ENCODE measurements around the gene PKP4.

Gene PKP4

DNA sequence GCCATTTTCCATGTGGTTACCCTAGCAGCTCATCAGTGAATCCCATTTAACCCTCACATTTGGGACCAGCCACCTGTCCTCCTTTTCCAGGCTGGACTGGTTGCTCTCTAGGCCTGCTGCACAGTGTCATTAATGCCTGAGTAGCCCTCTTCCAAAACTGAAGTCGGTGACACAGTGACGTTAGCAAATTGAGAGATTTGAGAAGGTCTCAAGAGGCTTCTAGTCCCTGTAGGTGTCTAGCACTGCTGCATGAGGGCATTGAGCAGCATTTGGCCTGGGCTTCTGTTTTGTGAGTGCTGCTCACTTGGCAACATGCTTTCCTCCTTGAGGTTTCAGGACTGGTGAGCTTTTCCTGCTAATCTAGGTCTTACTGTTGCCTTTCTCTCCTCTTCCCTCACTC is 36.7 kb downstream of the PKP4 start:
- Histone ChIP-seq H3K27ac (ENCODE audit: low read length) (no peak overlapping the region), H3K9me3 (ENCODE audit: insufficient read depth, low read length, severe bottlenecking) (no peaks in the 10 kb centered on the region), H2AFZ (ENCODE audit: low read depth, low read length) (no peak overlapping the region), H3K9ac (ENCODE audit: low read depth, low read length) (no peak overlapping the region), H3K4me2 (ENCODE audit: insufficient read depth, low read length) (no peak overlapping the region), H3K36me3 (ENCODE audit: insufficient read depth, low read length) (no peaks in the 10 kb centered on the region), H3K4me1 (ENCODE audit: insufficient read depth, low read length) (no peaks in the 10 kb centered on the region), H3K79me2 (ENCODE audit: insufficient read depth, low read length) (peaks cover 34% of the 10 kb centered on the region), H4K20me1 (ENCODE audit: insufficient read depth, low read length) (peaks cover 16% of the 10 kb centered on the region; the same call in 1 of the 2 replicates), H3K27me3 (ENCODE audit: insufficient read depth, low read length, poor library complexity) (no peaks in the 10 kb centered on the region), H3K4me3 (ENCODE audit: low read depth in 1 of 2, low read length in 2 of 2) (no peak overlapping the region)
- DNase-seq (no peak), ATAC-seq (ENCODE audit: insufficient read depth, low read depth) (no peak)
- TF ChIP-seq EZH2 (IDR thresholded peaks at IDR 0.05; ENCODE audit: borderline replicate concordance, low read depth, low read length, severe bottlenecking) = no peak
- no peak for TF ChIP-seq CTCF (IDR thresholded peaks at IDR 0.05; ENCODE audit: borderline replicate concordance, extremely low read depth, low read length, poor library complexity, severe bottlenecking)

DNA sequence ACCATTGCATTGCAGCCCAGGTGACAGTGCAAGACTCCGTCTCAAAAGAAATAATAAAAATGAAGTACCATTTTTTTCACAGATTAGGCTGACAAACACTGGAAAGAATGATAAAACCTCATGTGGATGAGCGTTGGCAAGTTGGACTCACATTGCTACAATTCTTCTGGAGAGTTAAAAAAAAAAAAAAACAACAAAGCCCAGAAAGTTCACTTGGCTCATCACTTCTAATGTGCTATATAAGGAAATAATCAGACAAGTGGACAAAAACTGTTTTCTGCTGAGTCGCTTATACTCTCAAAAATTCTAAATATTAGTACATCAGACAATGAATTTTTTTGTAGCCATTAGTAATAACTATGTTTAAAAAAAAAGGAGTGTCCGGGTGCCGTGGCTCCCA is 38.4 kb downstream of the PKP4 start:
- no peaks in the 10 kb centered on the region for H3K27me3 ChIP-seq (ENCODE audit: insufficient read depth, low read length, poor library complexity)
- TF ChIP-seq CTCF (IDR thresholded peaks at IDR 0.05; ENCODE audit: borderline replicate concordance, extremely low read depth, low read length, poor library complexity, severe bottlenecking) (no peak), EZH2 (IDR thresholded peaks at IDR 0.05; ENCODE audit: borderline replicate concordance, low read depth, low read length, severe bottlenecking) (no peak)
- ATAC-seq (ENCODE audit: insufficient read depth, low read depth) (no peak), DNase-seq (no peak)
- no peaks in the 10 kb centered on the region for H3K36me3 ChIP-seq (ENCODE audit: insufficient read depth, low read length)
- no peak overlapping the region for H3K27ac ChIP-seq (ENCODE audit: low read length)
- no peak overlapping the region for H3K9ac ChIP-seq (ENCODE audit: low read depth, low read length)
- H4K20me1 ChIP-seq (ENCODE audit: insufficient read depth, low read length) = peaks cover 17% of the 10 kb centered on the region; the same call in 1 of the 2 replicates
- no peaks in the 10 kb centered on the region for H3K4me1 ChIP-seq (ENCODE audit: insufficient read depth, low read length)
- H3K9me3 ChIP-seq (ENCODE audit: insufficient read depth, low read length, severe bottlenecking) = no peaks in the 10 kb centered on the region
- no peak overlapping the region for H2AFZ ChIP-seq (ENCODE audit: low read depth, low read length)
- peaks cover 38% of the 10 kb centered on the region for H3K79me2 ChIP-seq (ENCODE audit: insufficient read depth, low read length)
- no peak overlapping the region for H3K4me2 ChIP-seq (ENCODE audit: insufficient read depth, low read length)
- no peak overlapping the region for H3K4me3 ChIP-seq (ENCODE audit: low read depth in 1 of 2, low read length in 2 of 2)

DNA sequence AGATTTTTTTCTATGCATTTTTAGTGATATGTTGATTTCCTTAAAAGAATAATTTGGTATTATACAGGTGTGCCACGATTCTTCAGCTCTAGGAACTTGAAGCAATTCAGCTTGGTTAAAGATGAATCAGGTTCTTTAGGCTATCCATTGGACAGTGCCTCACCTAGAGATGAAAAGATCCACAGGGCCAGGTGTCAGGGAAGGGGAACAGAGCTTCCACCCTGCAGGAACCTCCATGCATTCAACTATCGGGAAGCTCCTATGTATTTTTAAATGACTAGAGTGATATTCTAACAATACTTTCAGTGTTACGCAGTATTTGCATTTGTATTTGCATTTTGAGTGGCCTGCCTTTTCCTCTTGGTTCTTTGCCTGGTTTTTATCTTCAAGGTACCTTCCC is 40.2 kb downstream of the PKP4 start:
- Histone ChIP-seq H3K79me2 (ENCODE audit: insufficient read depth, low read length) (peaks cover 28% of the 10 kb centered on the region), H3K9ac (ENCODE audit: low read depth, low read length) (no peak overlapping the region), H3K36me3 (ENCODE audit: insufficient read depth, low read length) (no peaks in the 10 kb centered on the region), H3K4me3 (ENCODE audit: low read depth in 1 of 2, low read length in 2 of 2) (no peak overlapping the region), H3K27ac (ENCODE audit: low read length) (no peak overlapping the region), H3K4me1 (ENCODE audit: insufficient read depth, low read length) (no peaks in the 10 kb centered on the region), H3K9me3 (ENCODE audit: insufficient read depth, low read length, severe bottlenecking) (no peaks in the 10 kb centered on the region), H2AFZ (ENCODE audit: low read depth, low read length) (no peak overlapping the region), H3K4me2 (ENCODE audit: insufficient read depth, low read length) (no peak overlapping the region), H4K20me1 (ENCODE audit: insufficient read depth, low read length) (peaks cover 9% of the 10 kb centered on the region; the same call in 1 of the 2 replicates), H3K27me3 (ENCODE audit: insufficient read depth, low read length, poor library complexity) (no peaks in the 10 kb centered on the region)
- DNase-seq = no peak
- no peak for TF ChIP-seq EZH2 (IDR thresholded peaks at IDR 0.05; ENCODE audit: borderline replicate concordance, low read depth, low read length, severe bottlenecking)
- no peak for TF ChIP-seq CTCF (IDR thresholded peaks at IDR 0.05; ENCODE audit: borderline replicate concordance, extremely low read depth, low read length, poor library complexity, severe bottlenecking)
- ATAC-seq (ENCODE audit: insufficient read depth, low read depth) = no peak

DNA sequence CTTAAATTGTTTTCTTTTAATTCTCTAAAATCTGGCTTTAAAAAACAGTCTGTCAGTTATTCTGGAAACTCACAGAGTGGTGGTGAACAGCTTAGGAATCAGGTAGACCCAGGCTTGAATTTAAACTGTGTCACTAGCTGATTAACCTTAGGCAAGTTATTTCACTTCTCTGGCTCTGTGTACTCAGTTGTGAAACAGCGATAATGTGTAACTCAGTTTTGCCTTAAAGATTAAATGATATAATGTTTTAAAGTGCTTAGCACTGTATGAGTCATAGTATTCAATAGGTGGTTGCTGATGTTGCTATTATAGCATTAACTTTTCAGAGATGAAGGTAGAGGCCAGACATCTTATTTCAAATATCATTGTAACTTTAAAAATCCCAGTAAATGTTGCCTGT is 40.7 kb downstream of the PKP4 start:
- no peak overlapping the region for H3K27ac ChIP-seq (ENCODE audit: low read length)
- H3K4me1 ChIP-seq (ENCODE audit: insufficient read depth, low read length) = no peaks in the 10 kb centered on the region
- TF ChIP-seq EZH2 (IDR thresholded peaks at IDR 0.05; ENCODE audit: borderline replicate concordance, low read depth, low read length, severe bottlenecking) (no peak), CTCF (IDR thresholded peaks at IDR 0.05; ENCODE audit: borderline replicate concordance, extremely low read depth, low read length, poor library complexity, severe bottlenecking) (no peak)
- H3K36me3 ChIP-seq (ENCODE audit: insufficient read depth, low read length) = no peaks in the 10 kb centered on the region
- peaks cover 25% of the 10 kb centered on the region for H3K79me2 ChIP-seq (ENCODE audit: insufficient read depth, low read length)
- H3K27me3 ChIP-seq (ENCODE audit: insufficient read depth, low read length, poor library complexity) = no peaks in the 10 kb centered on the region
- H3K9ac ChIP-seq (ENCODE audit: low read depth, low read length) = no peak overlapping the region
- ATAC-seq (ENCODE audit: insufficient read depth, low read depth) = no peak
- H4K20me1 ChIP-seq (ENCODE audit: insufficient read depth, low read length) = peaks cover 11% of the 10 kb centered on the region; the same call in 1 of the 2 replicates
- H3K4me3 ChIP-seq (ENCODE audit: low read depth in 1 of 2, low read length in 2 of 2) = no peak overlapping the region
- DNase-seq = no peak
- no peak overlapping the region for H2AFZ ChIP-seq (ENCODE audit: low read depth, low read length)
- H3K9me3 ChIP-seq (ENCODE audit: insufficient read depth, low read length, severe bottlenecking) = no peaks in the 10 kb centered on the region
- no peak overlapping the region for H3K4me2 ChIP-seq (ENCODE audit: insufficient read depth, low read length)
